ENCODE measurements around the gene MYOZ3. TPM values are rescaled to one million over a fixed set of nuclear protein-coding genes. Genes with fewer than 3 reads are reported as not detected.

MYOZ3 gene
- total RNA-seq, 1 donor, result 0.72 TPM

GRCh38 chr5:150632305-150633160 lies 28.5 kb upstream of the MYOZ3 start:
- no peak overlapping the region for H3K4me3 ChIP-seq (ENCODE audit: low read depth, low read length)
- DNase-seq (ENCODE audit: low read depth), result peak; percentile 61
- TF ChIP-seq CTCF (IDR thresholded peaks at IDR 0.05; ENCODE audit: insufficient read depth, low read length), result no peak

DNA sequence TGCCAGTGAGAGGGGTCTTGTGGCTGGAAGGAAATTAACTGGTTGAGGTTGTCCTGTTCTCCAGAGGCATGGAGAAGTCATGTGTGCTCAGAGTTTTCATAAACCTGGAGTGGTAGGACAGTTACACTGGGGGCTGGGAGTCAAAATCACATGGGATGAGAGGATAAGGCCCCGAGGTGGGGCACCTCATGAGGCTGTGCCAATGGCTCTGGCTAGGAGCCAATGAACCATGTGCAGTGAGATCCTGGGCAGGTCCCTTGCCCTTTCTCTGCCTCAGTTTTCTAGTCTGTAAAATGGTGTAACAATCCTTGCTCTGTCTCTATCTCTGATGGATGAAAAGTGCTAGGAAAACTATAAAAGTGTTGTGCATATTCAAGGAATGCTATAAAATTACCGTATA lies 27.6 kb upstream of the MYOZ3 start:
- no peak for TF ChIP-seq CTCF (IDR thresholded peaks at IDR 0.05; ENCODE audit: insufficient read depth, low read length)
- DNase-seq (ENCODE audit: low read depth), result no peak

GRCh38 chr5:150636391-150637244 lies 24.4 kb upstream of the MYOZ3 start:
- no peak overlapping the region for H3K4me3 ChIP-seq (ENCODE audit: low read depth, low read length)
- DNase-seq (ENCODE audit: low read depth), result peak; percentile 70
- TF ChIP-seq CTCF (IDR thresholded peaks at IDR 0.05; ENCODE audit: insufficient read depth, low read length), result no peak

More for the DNA sequence above, 27.6 kb upstream of the MYOZ3 start:
- H3K4me3 ChIP-seq (ENCODE audit: low read depth, low read length), result no peak overlapping the region

DNA sequence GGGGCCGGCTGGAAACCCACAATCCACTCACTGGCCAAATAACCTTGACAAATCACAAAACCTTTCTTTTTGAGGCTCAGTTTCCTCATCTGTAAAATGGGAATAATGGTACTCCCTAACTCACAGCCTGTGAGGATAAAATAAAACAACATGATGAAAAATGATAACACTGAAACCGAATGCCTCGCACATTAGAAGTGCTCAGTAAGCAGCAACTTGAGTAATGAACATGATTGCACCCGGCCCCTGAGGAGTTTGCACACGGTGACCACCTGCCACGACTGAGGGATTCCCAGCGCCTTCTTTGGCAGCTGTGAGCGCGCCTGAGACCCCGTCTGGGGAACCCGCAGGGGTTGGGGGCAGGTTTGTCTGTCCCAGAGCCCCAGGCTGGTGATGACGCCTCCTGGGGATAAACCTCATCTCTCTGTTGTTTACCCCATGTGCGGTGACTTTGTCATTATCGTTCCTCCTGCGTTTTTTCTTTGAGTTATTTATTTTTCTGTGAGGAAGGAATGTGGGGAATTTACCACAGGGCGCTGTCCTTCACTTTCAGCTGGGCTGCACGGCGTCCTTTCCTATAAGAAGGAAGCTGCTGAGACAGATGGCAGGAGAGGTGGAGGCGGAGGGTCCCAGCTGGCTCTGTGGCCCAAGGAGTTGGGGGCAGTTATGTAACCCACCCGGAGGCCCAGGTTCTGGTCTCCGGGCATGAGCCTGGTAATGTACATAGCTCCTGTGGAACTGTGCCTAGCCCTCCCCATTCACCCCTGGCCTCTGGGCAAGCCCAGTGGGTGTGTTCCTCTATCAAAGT lies 23.6 kb upstream of the MYOZ3 start:
- H3K4me3 ChIP-seq (ENCODE audit: low read depth, low read length), result no peak overlapping the region
- no peak for TF ChIP-seq CTCF (IDR thresholded peaks at IDR 0.05; ENCODE audit: insufficient read depth, low read length)
- DNase-seq (ENCODE audit: low read depth), result peak; percentile 81

DNA sequence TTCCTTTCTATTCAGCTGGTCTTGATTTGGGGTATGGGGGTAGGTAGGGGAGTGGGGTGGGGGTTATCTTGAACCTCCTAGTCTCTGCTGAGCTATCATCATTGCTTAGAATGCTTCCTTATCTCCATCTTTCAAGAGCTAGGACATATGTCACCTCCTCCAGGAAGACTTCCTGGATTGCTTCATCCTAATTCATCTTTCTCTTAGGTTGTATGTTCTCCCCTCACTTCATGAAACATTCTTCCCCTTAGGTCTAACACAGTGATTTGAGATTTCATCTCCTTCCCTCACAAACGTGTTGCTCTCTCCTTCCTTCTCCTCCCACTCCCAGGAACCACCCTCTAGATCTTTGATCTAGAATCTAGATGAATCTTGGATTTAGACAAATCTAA lies 23.0 kb upstream of the MYOZ3 start:
- DNase-seq (ENCODE audit: low read depth), result no peak
- no peak overlapping the region for H3K4me3 ChIP-seq (ENCODE audit: low read depth, low read length)
- no peak for TF ChIP-seq CTCF (IDR thresholded peaks at IDR 0.05; ENCODE audit: insufficient read depth, low read length)
